ENCODE results near the gene TXNRD3.

- TF ChIP-seq CTCF (IDR thresholded peaks at IDR 0.05; ENCODE audit: low read depth, low read length, missing input control): no peak
- no peak for TF ChIP-seq REST (IDR thresholded peaks at IDR 0.05)
- TF ChIP-seq TAF1 (conservative IDR thresholded peaks at IDR 0.05): no peak
- no peak for TF ChIP-seq RAD21 (IDR thresholded peaks at IDR 0.05)
- no peak for TF ChIP-seq GABPA (IDR thresholded peaks at IDR 0.05 in 1 of 2, conservative IDR thresholded peaks at IDR 0.05 in 1 of 2)
- TF ChIP-seq ZBTB33 (IDR thresholded peaks at IDR 0.05): no peak
Observed at GRCh38 chr3:126663257-126663656, 8.3 kb upstream of the TXNRD3 start.

Measured in liver (tissue), 3 donors.